Measurements from ENCODE around the gene TMEM101.
"Not testable (repeated sequence)": the region's sequence is repeated elsewhere in the genome, so short reads cannot be mapped to it uniquely, and the experiment has no call there.

TMEM101 gene

DNA sequence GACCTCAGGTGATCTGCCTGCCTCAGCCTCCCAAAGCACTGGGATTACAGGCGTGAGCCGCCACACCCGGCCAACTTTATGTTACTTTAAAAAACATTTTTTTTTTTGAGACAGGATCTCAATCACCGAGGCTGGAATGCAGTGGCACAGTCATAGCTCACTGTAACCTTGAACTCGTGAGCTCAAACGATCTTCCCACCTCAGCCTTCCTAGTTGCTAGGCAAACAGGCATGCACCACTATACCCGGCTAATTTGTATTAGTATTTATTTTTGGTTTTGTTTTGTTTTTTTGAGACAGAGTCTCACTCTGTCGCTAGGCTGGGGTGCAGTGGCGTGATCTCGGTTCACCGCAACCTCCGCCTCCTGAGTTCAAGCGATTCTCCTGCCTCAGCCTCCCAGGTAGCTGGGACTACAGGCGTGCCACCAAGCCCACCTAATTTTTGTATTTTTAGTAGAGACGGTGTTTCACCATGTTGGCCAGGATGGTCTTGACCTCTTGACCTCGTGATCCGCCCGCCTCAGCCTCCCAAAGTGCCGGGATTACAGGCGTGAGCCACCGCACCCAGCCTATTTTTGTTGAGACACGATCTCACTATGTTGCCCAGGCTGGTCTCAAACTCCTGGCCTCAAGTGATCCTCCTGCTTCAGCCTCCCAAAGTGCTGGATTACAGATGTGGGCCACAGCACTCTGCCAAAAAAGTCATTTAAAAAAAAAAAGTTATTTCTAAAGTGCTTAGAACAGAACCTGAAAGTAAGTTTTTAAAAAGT lies 42.1 kb downstream of the TMEM101 start:
- DNase-seq: not testable (repeated sequence)

GRCh38 chr17:43971436-43971835 lies 43.3 kb downstream of the TMEM101 start:
- not testable (repeated sequence) for DNase-seq

GRCh38 chr17:43970366-43970765 lies 44.4 kb downstream of the TMEM101 start:
- no peak for DNase-seq

DNA sequence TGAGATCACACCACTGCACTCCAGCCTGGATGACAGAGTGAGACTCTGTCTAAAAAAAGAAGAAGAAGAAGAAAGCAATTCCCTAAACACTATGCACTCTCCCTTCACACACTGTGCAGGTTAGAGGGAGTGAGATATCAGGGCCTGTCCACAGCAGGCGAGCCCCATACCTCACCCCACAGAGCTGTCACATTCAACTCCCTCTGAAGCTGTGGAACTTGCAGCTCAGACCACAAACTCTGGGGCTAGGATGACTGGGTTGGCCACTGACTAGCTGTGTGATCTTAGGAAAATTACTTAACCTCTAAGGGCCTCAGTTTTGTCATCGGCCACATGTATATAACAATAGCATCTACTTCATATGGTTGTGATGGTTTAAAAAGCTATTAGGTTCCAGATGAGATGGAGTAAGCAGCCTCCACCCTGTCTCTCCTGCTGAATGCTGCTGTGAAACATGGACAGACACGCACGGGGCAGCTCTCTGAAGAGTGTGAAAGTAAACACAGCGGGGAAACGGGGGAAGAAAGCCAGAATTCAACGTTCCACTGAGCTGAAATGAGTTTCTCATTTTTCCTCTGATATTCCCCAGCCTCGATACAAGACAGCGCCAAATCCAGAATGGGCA lies 47.4 kb downstream of the TMEM101 start:
- DNase-seq: no peak

- no peak for DNase-seq
Observed at GRCh38 chr17:43966276-43966675, 48.5 kb downstream of the TMEM101 start.

DNA sequence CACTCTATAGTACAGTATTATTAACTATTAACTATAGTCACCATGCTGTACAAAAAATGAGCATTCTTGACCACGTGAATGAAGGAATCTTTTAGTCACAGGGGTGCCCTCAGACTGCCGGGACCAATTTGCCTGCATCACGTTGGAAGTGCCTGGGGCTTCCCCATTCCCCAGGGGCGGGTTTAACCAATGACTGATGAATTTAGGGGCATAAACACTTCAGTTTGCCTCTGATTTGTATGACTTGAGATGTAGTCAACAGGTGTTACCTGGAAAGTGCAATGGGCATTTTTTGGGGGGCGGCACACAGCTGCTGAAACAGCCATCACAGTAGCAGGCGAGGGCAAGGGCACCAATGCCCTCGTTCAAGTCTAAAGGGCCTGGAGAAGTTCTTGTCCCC lies 52.3 kb downstream of the TMEM101 start:
- DNase-seq: no peak

GRCh38 chr17:43961954-43962353 lies 52.8 kb downstream of the TMEM101 start:
- DNase-seq: no peak

DNA sequence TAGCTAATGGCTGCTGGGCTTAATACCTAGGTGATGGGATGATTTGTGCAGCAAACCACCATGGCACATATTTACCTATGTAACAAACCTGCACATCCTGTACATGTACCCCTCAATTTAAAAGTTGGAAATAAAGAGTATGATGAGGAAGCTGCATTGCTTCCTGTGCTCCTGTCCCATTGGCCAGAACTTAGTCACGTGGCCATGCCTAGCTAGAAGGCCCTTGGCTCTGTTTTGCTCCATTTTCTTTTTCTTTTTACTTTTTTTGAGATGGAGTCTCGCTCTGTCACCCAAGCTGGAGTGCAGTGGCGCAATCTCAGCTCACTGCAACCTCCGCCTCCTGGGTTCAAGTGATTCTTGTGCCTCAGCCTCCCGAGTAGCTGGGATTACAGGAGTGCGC lies 53.5 kb downstream of the TMEM101 start:
- DNase-seq: not testable (repeated sequence)

Data from hematopoietic multipotent progenitor cell treated with erythropoietin and hydrocortisone succinate and interleukin-3 and kit ligand, for 6 days (in vitro differentiated cells).